Activated naive CD8-positive, alpha-beta T cell treated with anti-CD3 and anti-CD28 coated beads for 36 hours (primary cell): Measurements from ENCODE around the gene CNOT3. TPM values are rescaled to one million over a fixed set of nuclear protein-coding genes. Genes with fewer than 3 reads are reported as not detected.
"Not testable (repeated sequence)": the region's sequence is repeated elsewhere in the genome, so short reads cannot be mapped to it uniquely, and the experiment has no call there.

Experiments
- DNase-seq: peaks from one replicate; pipeline ENCODE4 v3.0.0; 2021
- H3K27ac Mint-ChIP-seq: one replicate; pipeline ENCODE4 v1.8.0; 2022; ENCODE audit warnings: mild to moderate bottlenecking, moderate library complexity, mixed read lengths
- H3K27me3 Mint-ChIP-seq: one replicate; pipeline ENCODE4 v1.8.0; 2022; ENCODE audit warnings: mild to moderate bottlenecking, mixed read lengths
- H3K36me3 Mint-ChIP-seq: one replicate; pipeline ENCODE4 v1.8.0; 2021; ENCODE audit warnings: mild to moderate bottlenecking, mixed read lengths
- H3K4me1 Mint-ChIP-seq: one replicate; pipeline ENCODE4 v1.8.0; 2021; ENCODE audit warnings: mixed read lengths
- H3K4me3 Mint-ChIP-seq: one replicate; pipeline ENCODE4 v1.8.0; 2022; ENCODE audit warnings: mild to moderate bottlenecking, moderate library complexity, mixed read lengths
- H3K9me3 Mint-ChIP-seq: one replicate; pipeline ENCODE4 v1.8.0; 2022; ENCODE audit warnings: mixed read lengths
- total RNA-seq, 2 experiments: library from RNA; stranded (reverse); gene quantifications; one replicate each; pipeline ENCODE4 v1.2.3, GENCODE V29; 2021

The CNOT3 gene
- total RNA-seq, 2 experiments from 2014 or later = 59.0 to 62.1 TPM

DNA sequence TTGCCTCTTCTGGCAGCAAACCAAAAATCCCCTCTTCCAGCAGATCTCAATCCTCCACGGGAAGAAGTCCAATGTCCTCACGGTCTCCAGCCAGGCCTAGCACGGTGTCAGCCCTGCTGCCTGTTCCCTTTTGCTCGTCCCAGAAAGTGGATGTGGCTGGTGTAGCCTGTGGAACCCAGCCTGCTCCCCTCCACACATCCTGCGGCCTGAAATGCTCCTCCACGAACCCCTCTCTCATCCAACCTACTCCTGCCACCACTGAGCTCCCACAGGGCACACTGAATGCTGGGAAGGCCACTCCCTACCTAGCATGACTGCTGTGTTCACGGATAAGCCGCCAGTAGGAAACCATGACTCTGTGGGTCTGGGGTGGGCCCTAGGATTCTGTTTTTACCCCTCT, 48.8 kb downstream of the CNOT3 start:
- Mint-ChIP-seq H3K27me3 (no peaks in the 10 kb centered on the region), H3K4me1 (peaks cover 9% of the 10 kb centered on the region), H3K9me3 (no peaks in the 10 kb centered on the region), H3K36me3 (peaks cover 15% of the 10 kb centered on the region), H3K27ac (no peak overlapping the region), H3K4me3 (no peak overlapping the region)
- DNase-seq = no peak

DNA sequence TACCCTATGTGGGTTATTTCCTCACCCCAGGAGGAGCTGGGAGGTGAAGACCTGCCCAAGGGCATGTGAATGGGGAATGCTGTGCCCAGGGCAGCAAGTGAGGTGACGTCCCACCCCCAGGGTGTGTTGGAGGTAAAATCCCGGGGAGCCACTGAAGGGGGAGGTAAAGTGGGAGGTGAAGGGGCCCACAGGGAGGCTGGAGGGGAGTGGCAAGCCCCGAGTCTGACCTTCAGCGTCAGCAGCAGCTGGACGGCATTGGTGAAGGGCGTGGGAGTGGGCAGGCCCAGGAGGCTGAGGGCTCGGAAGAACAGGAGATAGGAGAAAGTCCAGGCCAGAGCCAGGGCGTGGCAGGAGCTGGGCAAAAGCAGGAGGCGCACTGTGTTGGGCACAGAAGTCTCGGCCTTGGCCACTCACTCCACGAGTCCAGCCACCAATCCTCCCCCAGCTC, 49.4 kb downstream of the CNOT3 start:
- peak overlapping the region; percentile 87 for H3K4me3 Mint-ChIP-seq
- H3K9me3 Mint-ChIP-seq = no peaks in the 10 kb centered on the region
- no peaks in the 10 kb centered on the region for H3K27me3 Mint-ChIP-seq
- peaks cover 9% of the 10 kb centered on the region for H3K4me1 Mint-ChIP-seq
- no peak for DNase-seq
- no peak overlapping the region for H3K27ac Mint-ChIP-seq
- peaks cover 15% of the 10 kb centered on the region for H3K36me3 Mint-ChIP-seq

DNA sequence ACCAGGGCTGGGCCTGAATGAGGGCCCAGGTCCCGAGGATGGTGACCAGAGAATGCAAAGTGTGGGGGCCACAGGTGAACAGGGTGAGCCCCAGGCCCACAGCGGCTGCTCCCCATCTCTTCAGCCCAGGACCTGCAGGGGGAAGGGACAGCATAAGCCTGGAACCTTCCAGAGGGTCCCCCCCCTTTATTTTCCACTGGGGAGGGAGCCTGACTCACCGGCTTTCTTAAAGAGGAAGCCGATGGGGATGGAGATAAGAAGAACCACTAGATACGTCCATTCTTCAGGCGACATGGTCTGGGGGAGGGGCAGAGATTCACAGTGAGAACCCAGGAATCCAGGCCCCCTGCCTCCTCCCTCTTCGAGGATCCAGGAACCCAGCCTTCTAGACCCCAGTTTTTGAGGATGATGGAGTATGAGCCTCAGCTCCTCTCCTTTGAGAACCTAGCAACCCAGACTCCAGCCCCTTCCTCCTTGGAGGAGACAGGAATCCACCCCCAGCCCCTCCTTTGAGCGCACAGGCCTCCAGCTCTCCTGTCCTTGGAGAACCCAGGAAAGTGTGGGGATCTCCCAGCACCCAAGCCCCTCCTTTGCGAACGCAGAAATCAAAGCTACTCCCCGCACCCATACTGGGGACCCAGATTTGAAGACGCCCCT, 50.8 kb downstream of the CNOT3 start:
- Mint-ChIP-seq H3K36me3 (peaks cover 25% of the 10 kb centered on the region), H3K27ac (peak overlapping the region; percentile 86), H3K4me1 (peaks cover 20% of the 10 kb centered on the region), H3K4me3 (peak overlapping the region; percentile 87), H3K9me3 (no peaks in the 10 kb centered on the region), H3K27me3 (no peaks in the 10 kb centered on the region)
- peak; percentile 42 for DNase-seq

DNA sequence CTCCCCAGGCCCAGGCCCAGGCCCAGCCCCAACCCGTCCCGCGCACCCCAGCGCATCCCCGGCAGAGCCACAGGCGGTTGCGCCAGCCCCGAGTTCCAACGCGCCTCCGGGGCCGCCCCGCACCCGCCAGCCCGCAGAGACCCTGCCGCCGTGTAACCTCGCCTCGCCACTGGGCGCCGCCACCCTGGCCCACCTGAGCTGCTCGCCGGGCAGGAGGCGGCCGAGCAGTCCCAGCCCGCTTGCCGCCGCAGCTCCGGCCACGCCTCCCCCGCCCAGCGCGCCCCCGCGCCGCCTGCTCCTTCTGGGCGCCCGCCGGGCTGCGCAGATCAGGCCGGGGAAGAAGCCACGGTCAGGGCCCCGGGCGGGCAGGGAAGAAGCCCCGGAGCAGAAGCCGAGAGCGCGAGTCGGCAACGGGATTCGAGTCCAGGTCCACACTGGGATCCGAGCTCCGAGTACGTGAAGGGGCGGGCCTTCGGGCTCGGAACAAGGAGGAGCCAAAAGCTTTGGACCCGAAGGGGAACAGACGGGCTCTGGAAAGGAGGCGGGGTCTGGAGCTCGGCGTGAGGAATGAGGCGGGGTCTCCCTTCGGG, 51.7 kb downstream of the CNOT3 start, which contains the start of gene MBOAT7:
Gene MBOAT7 (minus strand): TSS at position 436 of the 590 bp plus-strand sequence. CDS start 1,072 bp downstream, outside the sequence.
- Mint-ChIP-seq H3K27ac (peak within 1 kb of the TSS; percentile 98), H3K4me1 (peaks cover 22% of the 10 kb centered on the region), H3K27me3 (no peaks in the 10 kb centered on the region)

DNA sequence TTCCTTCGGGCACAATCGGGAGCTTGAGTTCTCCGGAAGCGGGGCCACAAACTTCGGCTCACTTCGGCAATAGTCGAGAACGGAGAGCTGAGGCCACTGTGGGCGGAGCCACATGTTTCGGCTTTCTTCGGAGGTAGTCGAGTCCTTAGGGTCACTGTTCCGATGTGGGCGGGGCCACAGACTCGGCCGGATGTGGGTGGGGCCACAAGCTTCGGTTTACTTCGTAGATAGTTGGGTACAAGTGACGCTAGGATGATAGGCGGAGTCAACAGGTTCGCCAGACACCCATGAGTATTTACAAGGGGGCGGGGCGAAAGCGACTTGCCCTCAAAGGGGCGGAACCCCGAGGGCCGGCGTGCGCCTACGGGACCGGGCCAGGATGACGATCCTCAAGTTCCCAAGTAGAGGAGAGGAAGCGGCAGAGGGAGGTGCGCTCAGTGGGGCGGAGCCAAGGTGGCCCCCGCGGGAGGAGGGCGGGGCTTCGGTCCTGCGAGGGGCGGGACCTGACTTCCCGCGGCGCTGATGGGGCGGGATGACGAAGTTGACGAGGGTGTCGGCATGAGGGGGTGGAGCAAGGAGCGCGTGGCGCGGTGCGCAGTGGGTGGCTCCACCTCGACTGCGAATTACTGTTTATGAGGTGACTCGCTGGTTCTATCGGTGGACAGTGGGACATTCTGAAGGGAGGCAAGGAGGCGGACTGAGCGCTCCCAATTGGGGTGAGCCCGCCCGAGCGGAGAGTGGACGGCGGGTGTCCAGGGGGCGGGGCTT, 52.4 kb downstream of the CNOT3 start:
- peak; percentile 100 for DNase-seq
- H3K4me1 Mint-ChIP-seq = peaks cover 22% of the 10 kb centered on the region
- peaks cover 22% of the 10 kb centered on the region for H3K36me3 Mint-ChIP-seq
- peak overlapping the region; percentile 98 for H3K27ac Mint-ChIP-seq
- H3K27me3 Mint-ChIP-seq = no peaks in the 10 kb centered on the region
- no peaks in the 10 kb centered on the region for H3K9me3 Mint-ChIP-seq
- H3K4me3 Mint-ChIP-seq = peak overlapping the region; percentile 87

More for the DNA sequence above, 51.7 kb downstream of the CNOT3 start, which contains the start of gene MBOAT7:
- Mint-ChIP-seq H3K36me3 (peaks cover 21% of the 10 kb centered on the region), H3K9me3 (no peaks in the 10 kb centered on the region), H3K4me3 (peak within 1 kb of the TSS; percentile 87)
- no peak for DNase-seq

DNA sequence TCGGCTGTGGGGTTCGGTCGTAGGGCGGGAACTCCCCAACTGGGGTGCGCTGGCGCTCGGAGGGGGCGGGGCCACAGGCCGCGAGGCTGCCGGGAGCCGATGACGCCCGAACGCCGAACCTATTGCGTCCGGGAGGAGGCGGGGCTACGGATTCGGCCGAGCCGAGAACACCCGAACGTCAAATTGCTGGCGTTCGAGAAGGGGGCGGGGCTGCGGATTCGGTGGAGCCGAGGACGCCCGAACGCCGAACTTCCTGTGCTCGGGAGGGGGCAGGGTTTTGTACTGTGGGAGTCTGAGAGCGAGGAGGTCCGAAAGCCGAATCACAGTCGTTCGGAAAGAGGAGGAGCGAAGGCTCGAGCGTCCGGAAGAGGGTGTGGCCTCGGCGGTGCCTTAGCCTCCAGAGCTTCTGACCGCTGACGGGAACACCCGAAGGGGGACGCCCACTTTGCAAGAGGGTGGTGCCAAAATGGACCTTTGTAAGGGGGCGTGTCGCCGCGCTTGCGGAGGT, 53.0 kb downstream of the CNOT3 start:
- Mint-ChIP-seq H3K4me3 (peak overlapping the region; percentile 87), H3K27me3 (no peaks in the 10 kb centered on the region), H3K9me3 (no peaks in the 10 kb centered on the region), H3K4me1 (peaks cover 23% of the 10 kb centered on the region), H3K36me3 (peaks cover 25% of the 10 kb centered on the region), H3K27ac (peak overlapping the region; percentile 98)
- peak; percentile 100 for DNase-seq

DNA sequence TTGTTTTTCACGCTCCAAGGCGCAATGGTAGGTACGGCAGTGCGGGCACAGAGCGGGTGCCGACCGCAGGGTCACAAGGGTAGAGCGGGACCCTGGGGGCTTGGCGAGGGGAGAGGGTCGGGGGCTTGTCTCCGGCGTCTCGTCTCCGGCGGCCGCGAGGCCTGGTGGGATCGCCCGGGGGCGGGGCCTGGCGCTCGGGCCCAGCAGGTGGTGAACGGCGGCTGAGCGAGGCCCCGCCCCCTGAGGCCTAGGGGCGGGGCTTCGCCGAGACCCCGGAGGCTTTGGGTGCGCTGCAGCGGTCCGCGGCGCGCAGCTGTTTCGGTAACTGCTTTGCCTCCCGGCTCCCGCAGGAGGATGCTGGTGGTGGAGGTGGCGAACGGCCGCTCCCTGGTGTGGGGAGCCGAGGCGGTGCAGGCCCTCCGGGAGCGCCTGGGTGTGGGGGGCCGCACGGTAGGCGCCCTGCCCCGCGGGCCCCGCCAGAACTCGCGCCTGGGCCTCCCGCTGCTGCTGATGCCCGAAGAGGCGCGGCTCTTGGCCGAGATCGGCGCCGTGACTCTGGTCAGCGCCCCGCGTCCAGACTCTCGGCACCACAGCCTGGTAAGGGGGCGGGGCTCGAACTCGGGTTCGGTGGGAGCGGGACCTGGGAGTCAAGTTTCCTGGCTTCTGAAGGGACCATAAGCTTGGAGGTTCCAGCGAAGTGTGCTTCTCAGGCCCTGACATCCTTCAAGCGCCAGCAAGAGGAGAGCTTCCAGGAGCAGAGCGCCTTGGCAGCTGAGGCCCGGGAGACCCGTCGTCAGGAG, 53.6 kb downstream of the CNOT3 start, which contains the start of gene TSEN34:
Gene TSEN34 (plus strand): TSS at position 298 of the 800 bp plus-strand sequence. CDS start 57 bp downstream, at position 355.
- peak within 1 kb of the TSS; percentile 98 for H3K27ac Mint-ChIP-seq
- peak within 1 kb of the TSS; percentile 87 for H3K4me3 Mint-ChIP-seq
- peak; percentile 93 for DNase-seq
- no peaks in the 10 kb centered on the region for H3K27me3 Mint-ChIP-seq
- no peaks in the 10 kb centered on the region for H3K9me3 Mint-ChIP-seq
- H3K36me3 Mint-ChIP-seq = peaks cover 25% of the 10 kb centered on the region
- H3K4me1 Mint-ChIP-seq = peaks cover 23% of the 10 kb centered on the region

DNA sequence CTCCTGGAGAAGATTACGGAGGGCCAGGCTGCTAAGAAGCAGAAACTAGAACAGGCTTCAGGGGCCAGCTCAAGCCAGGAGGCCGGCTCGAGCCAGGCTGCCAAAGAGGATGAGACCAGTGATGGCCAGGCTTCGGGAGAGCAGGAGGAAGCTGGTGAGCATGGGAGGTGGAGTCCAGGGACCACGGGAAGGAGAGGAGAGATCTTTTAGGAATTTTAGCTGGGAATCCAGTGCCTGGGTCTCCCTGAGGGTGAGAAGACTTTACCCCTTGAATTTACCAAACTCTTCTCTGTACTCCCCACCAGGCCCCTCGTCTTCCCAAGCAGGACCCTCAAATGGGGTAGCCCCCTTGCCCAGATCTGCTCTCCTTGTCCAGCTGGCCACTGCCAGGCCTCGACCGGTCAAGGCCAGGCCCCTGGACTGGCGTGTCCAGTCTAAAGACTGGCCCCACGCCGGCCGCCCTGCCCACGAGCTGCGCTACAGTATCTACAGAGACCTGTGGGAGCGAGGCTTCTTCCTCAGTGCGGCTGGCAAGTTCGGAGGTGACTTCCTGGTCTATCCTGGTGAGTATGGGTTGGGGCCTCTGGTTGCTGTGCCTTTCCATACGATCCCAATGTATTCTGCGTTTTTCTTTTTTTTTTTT, 54.4 kb downstream of the CNOT3 start:
- Mint-ChIP-seq H3K27ac (peak overlapping the region; percentile 90), H3K27me3 (no peaks in the 10 kb centered on the region), H3K36me3 (peaks cover 21% of the 10 kb centered on the region), H3K9me3 (no peaks in the 10 kb centered on the region), H3K4me1 (peaks cover 23% of the 10 kb centered on the region), H3K4me3 (peak overlapping the region; percentile 87)
- DNase-seq = no peak

DNA sequence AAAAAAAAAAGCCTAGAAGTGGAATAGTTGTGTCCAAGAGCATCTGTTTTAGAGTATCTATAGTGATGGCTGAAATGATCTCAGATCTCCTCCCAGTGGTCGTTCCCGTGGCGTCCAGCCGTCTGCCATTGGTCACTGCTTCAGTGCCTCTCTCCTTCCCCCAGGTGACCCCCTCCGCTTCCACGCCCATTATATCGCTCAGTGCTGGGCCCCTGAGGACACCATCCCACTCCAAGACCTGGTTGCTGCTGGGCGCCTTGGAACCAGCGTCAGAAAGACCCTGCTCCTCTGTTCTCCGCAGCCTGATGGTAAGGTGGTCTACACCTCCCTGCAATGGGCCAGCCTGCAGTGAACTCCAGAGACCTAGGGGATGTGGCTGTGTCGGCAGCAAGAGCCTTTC, 55.4 kb downstream of the CNOT3 start:
- Mint-ChIP-seq H3K4me3 (peak overlapping the region; percentile 40), H3K27me3 (no peaks in the 10 kb centered on the region), H3K27ac (no peak overlapping the region), H3K4me1 (peaks cover 15% of the 10 kb centered on the region), H3K36me3 (peaks cover 19% of the 10 kb centered on the region), H3K9me3 (no peaks in the 10 kb centered on the region)
- no peak for DNase-seq

DNA sequence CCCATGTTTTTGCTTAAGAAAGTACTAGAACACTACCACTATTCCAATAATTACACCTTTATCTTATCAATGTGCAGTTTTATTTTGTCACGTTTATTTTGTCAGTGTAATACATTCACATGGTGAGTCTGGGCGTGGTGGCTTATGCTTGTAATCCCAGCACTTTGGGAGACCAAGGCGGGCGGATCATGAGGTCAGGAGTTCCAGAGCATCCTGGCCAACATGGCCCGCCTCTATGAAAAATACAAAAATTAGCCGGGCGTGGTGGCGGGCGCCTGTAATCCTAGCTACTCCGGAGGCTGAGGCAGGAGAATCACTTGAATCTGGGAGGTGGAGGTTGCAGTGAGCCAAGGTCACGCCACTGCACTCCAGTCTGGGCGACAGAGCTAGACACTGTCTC, 56.9 kb downstream of the CNOT3 start:
- DNase-seq, H3K27ac Mint-ChIP-seq, H3K4me3 Mint-ChIP-seq, H3K9me3 Mint-ChIP-seq, H3K27me3 Mint-ChIP-seq: not testable (repeated sequence)
- Mint-ChIP-seq H3K4me1 (peaks cover 15% of the 10 kb centered on the region), H3K36me3 (peaks cover 19% of the 10 kb centered on the region)

DNA sequence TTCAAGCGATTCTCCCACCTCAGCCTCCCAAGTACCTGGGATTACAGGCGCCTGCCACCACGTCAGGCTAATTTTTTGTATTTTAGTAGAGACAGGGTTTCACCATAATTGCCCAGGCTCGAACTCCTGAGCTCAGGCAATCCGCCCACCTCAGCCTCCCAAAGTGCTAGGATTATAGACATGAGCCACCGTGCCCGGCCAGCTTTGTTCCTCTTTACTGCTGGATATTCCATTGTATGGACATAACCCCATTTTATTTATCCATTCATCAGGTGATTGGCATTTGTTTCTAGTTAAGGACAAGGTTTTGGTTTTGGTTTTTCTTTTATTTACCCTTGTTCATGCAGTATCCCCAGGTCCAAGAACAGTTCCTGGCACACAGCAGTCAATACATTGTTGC, 59.0 kb downstream of the CNOT3 start:
- Mint-ChIP-seq H3K4me1 (peaks cover 22% of the 10 kb centered on the region), H3K27ac (no peak overlapping the region), H3K9me3 (no peaks in the 10 kb centered on the region), H3K36me3 (peaks cover 28% of the 10 kb centered on the region), H3K27me3 (peaks cover 4% of the 10 kb centered on the region), H3K4me3 (no peak overlapping the region)
- DNase-seq = no peak

DNA sequence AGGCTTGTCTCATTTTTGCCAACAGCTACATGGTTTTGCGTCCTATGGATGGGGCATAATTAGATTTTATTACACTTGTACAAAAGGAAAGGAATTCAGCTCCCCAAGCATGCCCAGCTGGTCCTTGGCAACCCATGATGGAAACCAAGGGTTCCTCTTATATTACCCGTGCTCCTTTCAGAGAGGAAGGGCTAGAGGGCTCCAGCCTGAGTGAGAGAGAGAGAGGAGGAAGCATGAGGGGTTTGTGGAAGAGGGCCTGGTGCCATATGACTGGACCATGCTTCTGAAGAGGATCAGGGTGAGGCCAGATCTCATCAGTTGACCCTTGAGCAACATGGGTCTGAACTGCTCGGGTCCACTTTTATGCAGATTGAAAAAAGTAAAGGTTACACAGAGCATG, 59.6 kb downstream of the CNOT3 start:
- no peak overlapping the region for H3K27ac Mint-ChIP-seq
- H3K36me3 Mint-ChIP-seq = peaks cover 33% of the 10 kb centered on the region
- peaks cover 24% of the 10 kb centered on the region for H3K4me1 Mint-ChIP-seq
- DNase-seq = no peak
- H3K27me3 Mint-ChIP-seq = peaks cover 4% of the 10 kb centered on the region
- H3K9me3 Mint-ChIP-seq = no peaks in the 10 kb centered on the region
- H3K4me3 Mint-ChIP-seq = no peak overlapping the region

DNA sequence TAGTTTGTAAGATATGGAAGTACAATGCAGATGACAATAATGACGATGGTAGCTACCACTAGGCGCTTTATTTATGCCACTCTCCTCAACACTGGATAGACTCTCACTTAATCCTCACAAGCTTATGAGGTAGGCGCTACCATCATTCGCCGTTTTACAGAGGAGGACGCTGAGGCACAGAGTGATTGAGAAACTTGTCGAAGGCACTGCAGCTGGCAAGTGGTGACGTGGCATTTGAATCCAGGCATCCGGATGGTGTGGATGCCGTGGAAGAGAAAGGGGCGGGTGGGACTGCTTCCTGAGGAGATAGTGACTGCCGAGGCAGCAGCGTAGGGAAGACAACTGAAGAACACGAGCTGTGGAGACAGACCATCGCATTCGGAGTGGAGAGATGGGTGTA, 61.8 kb downstream of the CNOT3 start:
- H3K4me1 Mint-ChIP-seq = peaks cover 35% of the 10 kb centered on the region
- no peaks in the 10 kb centered on the region for H3K9me3 Mint-ChIP-seq
- DNase-seq = no peak
- peaks cover 4% of the 10 kb centered on the region for H3K27me3 Mint-ChIP-seq
- H3K27ac Mint-ChIP-seq = peak overlapping the region; percentile 84
- peak overlapping the region; percentile 98 for H3K4me3 Mint-ChIP-seq
- H3K36me3 Mint-ChIP-seq = peaks cover 44% of the 10 kb centered on the region

DNA sequence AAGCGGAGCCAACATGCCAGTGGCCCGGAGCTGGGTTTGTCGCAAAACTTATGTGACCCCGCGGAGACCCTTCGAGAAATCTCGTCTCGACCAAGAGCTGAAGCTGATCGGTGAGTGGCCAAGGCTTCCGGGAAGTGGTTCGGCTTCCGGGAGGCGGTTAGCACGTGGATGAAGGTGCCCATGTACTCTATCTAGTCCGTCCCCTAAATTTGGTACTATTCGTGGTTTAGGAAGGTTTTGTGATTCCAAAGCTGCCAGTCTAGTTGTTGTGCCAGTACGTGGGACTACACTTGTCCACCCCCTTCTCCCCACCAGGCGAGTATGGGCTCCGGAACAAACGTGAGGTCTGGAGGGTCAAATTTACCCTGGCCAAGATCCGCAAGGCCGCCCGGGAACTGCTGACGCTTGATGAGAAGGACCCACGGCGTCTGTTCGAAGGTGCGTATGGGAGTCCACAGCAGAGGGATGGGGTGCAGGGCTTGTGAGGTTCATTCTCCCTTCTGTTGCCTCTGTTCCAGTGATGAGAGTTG, 63.7 kb downstream of the CNOT3 start:
- peaks cover 51% of the 10 kb centered on the region for H3K4me1 Mint-ChIP-seq

More for the DNA sequence above, 63.7 kb downstream of the CNOT3 start:
- peak overlapping the region; percentile 99 for H3K27ac Mint-ChIP-seq
- peak overlapping the region; percentile 98 for H3K4me3 Mint-ChIP-seq
- no peak for DNase-seq
- no peaks in the 10 kb centered on the region for H3K9me3 Mint-ChIP-seq
- H3K36me3 Mint-ChIP-seq = peaks cover 52% of the 10 kb centered on the region
- peaks cover 4% of the 10 kb centered on the region for H3K27me3 Mint-ChIP-seq
